Measurements from ENCODE around the gene PITPNB. TPM values are rescaled to one million over a fixed set of nuclear protein-coding genes. Genes with fewer than 3 reads are reported as not detected.

PITPNB gene
- total and polyA plus RNA-seq, 2 experiments from 2014 or later = 50.9 to 56.0 TPM

DNA sequence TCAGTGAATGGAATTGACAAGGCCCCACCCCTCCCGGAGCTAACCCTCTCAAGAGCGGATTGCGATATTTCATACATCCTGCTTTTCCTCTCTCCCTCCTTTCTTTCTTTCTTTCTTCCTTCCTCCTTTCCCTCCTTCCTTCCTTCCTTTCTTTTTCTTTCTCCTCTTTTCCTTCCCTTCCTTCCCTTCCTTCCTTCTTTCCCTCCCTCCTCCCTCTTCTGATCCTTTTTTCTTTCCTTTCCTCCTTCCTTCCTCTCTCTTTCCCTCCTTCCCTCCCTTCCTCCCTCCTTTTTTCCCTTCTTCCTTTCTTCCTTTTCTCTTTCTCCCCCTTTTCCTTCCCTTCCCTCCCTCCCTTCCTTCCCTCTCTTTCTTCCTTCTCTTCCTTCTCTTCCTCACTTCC is 102.5 kb downstream of the PITPNB start:
- TF ChIP-seq EZH2phosphoT487 (IDR thresholded peaks at IDR 0.05; ENCODE audit: unreplicated experiment) (no peak), POLR2AphosphoS5 (IDR thresholded peaks at IDR 0.05; ENCODE audit: low read depth) (no peak), REST (IDR thresholded peaks at IDR 0.05; ENCODE audit: unreplicated experiment) (no peak), ZNF114 (CRISPR knock-in tag; IDR thresholded peaks at IDR 0.05) (no peak), NANOG (IDR thresholded peaks at IDR 0.05; ENCODE audit: borderline replicate concordance) (no peak), CREB1 (CRISPR knock-in tag; IDR thresholded peaks at IDR 0.05; ENCODE audit: low read depth) (no peak), CTCF (conservative IDR thresholded peaks at IDR 0.05; ENCODE audit: low read depth in 2 of 2) (no peak), ZNF331 (CRISPR knock-in tag; IDR thresholded peaks at IDR 0.05; ENCODE audit: low read depth) (no peak), ETS1 (IDR thresholded peaks at IDR 0.05) (no peak), STAT1 (IDR thresholded peaks at IDR 0.05; ENCODE audit: unreplicated experiment) (no peak)
- TF ChIP-seq, protein P1, sequence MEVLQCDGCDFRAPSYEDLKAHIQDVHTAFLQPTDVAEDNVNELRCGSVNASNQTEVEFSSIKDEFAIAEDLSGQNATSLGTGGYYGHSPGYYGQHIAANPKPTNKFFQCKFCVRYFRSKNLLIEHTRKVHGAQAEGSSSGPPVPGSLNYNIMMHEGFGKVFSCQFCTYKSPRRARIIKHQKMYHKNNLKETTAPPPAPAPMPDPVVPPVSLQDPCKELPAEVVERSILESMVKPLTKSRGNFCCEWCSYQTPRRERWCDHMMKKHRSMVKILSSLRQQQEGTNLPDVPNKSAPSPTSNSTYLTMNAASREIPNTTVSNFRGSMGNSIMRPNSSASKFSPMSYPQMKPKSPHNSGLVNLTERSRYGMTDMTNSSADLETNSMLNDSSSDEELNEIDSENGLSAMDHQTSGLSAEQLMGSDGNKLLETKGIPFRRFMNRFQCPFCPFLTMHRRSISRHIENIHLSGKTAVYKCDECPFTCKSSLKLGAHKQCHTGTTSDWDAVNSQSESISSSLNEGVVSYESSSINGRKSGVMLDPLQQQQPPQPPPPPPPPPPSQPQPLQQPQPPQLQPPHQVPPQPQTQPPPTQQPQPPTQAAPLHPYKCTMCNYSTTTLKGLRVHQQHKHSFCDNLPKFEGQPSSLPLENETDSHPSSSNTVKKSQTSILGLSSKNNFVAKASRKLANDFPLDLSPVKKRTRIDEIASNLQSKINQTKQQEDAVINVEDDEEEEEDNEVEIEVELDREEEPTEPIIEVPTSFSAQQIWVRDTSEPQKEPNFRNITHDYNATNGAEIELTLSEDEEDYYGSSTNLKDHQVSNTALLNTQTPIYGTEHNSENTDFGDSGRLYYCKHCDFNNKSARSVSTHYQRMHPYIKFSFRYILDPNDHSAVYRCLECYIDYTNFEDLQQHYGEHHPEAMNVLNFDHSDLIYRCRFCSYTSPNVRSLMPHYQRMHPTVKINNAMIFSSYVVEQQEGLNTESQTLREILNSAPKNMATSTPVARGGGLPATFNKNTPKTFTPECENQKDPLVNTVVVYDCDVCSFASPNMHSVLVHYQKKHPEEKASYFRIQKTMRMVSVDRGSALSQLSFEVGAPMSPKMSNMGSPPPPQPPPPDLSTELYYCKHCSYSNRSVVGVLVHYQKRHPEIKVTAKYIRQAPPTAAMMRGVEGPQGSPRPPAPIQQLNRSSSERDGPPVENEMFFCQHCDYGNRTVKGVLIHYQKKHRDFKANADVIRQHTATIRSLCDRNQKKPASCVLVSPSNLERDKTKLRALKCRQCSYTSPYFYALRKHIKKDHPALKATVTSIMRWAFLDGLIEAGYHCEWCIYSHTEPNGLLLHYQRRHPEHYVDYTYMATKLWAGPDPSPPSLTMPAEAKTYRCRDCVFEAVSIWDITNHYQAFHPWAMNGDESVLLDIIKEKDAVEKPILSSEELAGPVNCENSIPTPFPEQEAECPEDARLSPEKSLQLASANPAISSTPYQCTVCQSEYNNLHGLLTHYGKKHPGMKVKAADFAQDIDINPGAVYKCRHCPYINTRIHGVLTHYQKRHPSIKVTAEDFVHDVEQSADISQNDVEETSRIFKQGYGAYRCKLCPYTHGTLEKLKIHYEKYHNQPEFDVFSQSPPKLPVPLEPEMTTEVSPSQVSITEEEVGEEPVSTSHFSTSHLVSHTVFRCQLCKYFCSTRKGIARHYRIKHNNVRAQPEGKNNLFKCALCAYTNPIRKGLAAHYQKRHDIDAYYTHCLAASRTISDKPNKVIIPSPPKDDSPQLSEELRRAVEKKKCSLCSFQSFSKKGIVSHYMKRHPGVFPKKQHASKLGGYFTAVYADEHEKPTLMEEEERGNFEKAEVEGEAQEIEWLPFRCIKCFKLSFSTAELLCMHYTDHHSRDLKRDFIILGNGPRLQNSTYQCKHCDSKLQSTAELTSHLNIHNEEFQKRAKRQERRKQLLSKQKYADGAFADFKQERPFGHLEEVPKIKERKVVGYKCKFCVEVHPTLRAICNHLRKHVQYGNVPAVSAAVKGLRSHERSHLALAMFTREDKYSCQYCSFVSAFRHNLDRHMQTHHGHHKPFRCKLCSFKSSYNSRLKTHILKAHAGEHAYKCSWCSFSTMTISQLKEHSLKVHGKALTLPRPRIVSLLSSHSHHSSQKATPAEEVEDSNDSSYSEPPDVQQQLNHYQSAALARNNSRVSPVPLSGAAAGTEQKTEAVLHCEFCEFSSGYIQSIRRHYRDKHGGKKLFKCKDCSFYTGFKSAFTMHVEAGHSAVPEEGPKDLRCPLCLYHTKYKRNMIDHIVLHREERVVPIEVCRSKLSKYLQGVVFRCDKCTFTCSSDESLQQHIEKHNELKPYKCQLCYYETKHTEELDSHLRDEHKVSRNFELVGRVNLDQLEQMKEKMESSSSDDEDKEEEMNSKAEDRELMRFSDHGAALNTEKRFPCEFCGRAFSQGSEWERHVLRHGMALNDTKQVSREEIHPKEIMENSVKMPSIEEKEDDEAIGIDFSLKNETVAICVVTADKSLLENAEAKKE (CRISPR knock-in tag; IDR thresholded peaks at IDR 0.05) = no peak
- H3K4me1 Mint-ChIP-seq = peaks cover 8% of the 10 kb centered on the region; the same call in 1 of the 3 replicates

More for the DNA sequence above, 102.5 kb downstream of the PITPNB start:
- DNase-seq (ENCODE audit: low spot score) (no peak), ATAC-seq (no peak)
- Mint-ChIP-seq H3K36me3 (ENCODE audit: low read depth) (no peaks in the 10 kb centered on the region), H3K4me3 (no peak overlapping the region), H3K27me3 (ENCODE audit: insufficient read depth, low read depth, poor library complexity) (peaks cover 5% of the 10 kb centered on the region), H3K27ac (no peak overlapping the region), H3K9me3 (no peaks in the 10 kb centered on the region; the same call in 2 of the 3 replicates)
- no peak overlapping the region for H3K27ac ChIP-seq (ENCODE audit: low read depth)
- H3K4me2 ChIP-seq = no peak overlapping the region
- H3F3A ChIP-seq (replicated peaks; ENCODE audit: low read depth) = 0 out of 2 replicates have a peak, but pooled peaks cover 5% of the 10 kb centered on the region
- no peak overlapping the region for H2AFZ ChIP-seq
- H3K4me3 ChIP-seq = no peak overlapping the region
- no peaks in the 10 kb centered on the region; the same call in 1 of the 2 replicates for H3K9me2 ChIP-seq (ENCODE audit: insufficient read depth)
- no peaks in the 10 kb centered on the region for H4K20me1 ChIP-seq (replicated peaks; ENCODE audit: insufficient read depth)
- peaks cover 4% of the 10 kb centered on the region; the same call in 1 of the 2 replicates for H3K4me1 ChIP-seq (ENCODE audit: insufficient read depth)
- no peaks in the 10 kb centered on the region for H3K79me2 ChIP-seq (replicated peaks; ENCODE audit: insufficient read depth)
- no peaks in the 10 kb centered on the region for H3K27me3 ChIP-seq (ENCODE audit: insufficient read depth)
- no peaks in the 10 kb centered on the region for H3K36me3 ChIP-seq (ENCODE audit: insufficient read depth)
